Ramos (cell line): Measurements from ENCODE around the gene MAP4.
"Not testable (repeated sequence)": the region's sequence is repeated elsewhere in the genome, so short reads cannot be mapped to it uniquely, and the experiment has no call there.

Experiments
- in situ Hi-C: fragments of 300-500 bp; cut with MboI; formaldehyde crosslinking; loops from one replicate; pipeline ENCODE4 v1.14.3; 2022; ENCODE audit warnings: low sequenced_read_pairs; ENCODE audit not compliant: unreplicated experiment

The MAP4 gene, protein sequence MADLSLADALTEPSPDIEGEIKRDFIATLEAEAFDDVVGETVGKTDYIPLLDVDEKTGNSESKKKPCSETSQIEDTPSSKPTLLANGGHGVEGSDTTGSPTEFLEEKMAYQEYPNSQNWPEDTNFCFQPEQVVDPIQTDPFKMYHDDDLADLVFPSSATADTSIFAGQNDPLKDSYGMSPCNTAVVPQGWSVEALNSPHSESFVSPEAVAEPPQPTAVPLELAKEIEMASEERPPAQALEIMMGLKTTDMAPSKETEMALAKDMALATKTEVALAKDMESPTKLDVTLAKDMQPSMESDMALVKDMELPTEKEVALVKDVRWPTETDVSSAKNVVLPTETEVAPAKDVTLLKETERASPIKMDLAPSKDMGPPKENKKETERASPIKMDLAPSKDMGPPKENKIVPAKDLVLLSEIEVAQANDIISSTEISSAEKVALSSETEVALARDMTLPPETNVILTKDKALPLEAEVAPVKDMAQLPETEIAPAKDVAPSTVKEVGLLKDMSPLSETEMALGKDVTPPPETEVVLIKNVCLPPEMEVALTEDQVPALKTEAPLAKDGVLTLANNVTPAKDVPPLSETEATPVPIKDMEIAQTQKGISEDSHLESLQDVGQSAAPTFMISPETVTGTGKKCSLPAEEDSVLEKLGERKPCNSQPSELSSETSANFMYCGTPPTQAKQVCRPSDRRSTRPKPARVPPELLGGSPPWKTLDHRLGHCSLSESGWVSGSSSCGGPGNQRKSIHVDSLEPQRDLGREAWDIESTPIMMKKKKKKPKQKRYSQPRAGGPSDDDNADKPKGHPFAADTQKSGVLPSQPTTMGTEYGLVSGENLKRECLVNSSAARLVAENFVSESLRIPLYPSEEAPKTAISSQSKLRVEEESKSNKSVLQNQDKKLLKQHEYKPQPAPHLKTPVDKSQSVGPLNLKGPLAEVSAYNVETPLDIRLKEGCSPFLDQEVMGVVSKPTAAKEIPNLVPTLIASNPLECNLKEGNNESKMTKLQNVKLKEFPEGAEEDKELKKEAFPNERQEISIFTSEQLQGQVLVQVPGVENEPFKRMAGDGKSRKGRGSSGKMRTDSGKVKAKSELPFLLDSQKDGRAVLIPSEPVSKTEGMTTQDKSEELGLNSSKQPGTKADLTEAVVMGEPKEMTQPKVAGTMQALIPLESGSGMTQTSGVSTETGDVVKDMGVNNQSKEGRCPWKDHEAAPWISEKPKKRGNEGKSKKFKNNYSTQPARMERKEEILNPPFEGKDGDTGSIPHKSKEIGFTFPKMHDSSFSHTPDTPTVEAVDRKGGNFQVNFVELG (N-terminal part only)

DNA sequence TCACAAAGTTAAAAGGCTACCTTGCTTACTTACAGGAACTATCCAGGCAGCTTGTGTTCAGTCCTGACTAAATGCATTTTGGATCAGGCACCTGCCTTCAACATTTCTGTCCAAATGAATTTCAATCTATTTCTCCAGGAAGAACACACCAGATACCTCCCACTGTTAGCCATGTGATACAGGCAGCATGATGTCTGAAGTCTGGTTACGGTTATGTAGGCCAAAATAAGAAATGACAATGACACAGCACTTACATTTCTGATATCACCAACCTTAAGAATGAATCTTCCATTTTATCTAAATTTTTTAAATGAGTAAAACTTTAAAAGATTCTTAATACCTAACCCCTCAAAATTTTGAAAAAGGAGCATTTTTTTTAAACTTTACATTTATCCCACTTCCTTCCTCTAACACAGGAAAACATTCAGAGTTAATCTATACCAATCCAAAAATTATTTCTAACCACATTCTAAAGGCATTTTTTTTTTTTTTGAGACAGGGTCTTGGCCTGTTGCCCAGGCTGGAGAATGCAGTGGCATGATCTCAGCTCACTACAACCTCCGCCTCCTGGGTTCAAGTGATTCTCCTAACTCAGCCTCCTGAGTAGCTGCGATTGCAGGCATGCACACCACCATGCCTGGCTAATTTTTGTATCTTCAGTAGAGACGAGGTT lies at the start of gene MAP4:
TSS of gene MAP4 (minus strand) at position 116 of the 673 bp plus-strand sequence. CDS start 17,556 bp downstream, outside the sequence.
- in situ Hi-C loops: no loop called here

DNA sequence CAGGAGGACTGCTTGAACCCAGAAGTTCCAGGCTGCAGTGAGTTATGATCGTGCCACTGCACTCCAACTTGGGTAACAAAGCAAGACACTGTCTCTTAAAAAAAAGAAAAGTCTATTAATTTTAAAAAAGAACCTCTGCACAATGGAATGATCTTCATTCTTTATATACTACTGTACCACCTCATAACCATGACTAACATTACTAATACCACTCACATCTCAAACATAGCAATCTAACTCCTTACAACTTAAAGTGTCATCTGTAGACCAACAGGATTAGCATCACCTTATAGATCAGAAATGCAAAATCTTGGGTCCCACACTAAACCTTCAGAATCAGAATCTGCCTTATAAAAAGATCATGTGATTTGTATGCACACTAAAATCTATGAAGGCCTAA lies 48.8 kb upstream of the MAP4 start:
- in situ Hi-C loops: no loop called here

DNA sequence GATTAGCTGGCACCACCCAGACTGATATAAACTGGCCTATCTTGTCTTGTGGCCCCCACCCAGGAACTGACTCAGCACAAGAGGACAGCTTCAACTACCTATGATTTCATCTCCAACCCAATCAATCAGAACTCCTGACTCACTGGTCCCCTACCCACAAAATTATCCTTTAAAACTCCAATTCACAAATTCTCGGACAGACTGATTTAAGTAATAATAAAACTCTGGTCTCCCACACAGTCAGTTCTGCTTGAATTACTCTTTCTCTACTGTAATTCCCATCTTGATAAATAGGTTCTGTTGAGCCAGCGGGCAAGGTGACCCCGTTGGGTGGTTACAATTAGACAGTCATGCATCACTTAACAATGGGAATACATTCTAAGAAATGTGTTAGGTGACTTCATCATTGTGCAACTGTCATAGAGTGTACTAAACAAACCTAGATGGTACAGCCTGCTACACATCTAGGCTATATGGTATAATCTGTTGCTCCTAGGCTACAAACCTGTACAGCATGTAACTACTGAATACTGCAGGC lies 48.1 kb upstream of the MAP4 start:
- in situ Hi-C loops: no loop called here

DNA sequence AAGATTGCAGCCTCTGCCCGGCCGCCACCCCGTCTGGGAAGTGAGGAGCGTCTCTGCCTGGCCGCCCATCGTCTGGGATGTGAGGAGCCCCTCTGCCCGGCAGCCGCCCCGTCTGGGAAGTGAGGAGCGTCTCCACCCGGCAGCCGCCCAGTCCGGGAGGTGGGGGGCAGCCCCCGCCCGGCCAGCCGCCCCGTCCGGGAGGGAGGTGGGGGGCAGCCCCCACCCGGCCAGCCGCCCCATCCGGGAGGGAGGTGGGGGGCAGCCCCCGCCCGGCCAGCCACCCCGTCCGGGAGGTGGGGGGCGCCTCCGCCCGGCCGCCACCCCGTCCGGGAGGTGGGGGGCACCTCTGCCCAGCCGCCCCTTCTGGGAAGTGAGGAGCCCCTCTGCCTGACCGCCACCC lies 45.4 kb upstream of the MAP4 start:
- in situ Hi-C loops: not testable (repeated sequence)

DNA sequence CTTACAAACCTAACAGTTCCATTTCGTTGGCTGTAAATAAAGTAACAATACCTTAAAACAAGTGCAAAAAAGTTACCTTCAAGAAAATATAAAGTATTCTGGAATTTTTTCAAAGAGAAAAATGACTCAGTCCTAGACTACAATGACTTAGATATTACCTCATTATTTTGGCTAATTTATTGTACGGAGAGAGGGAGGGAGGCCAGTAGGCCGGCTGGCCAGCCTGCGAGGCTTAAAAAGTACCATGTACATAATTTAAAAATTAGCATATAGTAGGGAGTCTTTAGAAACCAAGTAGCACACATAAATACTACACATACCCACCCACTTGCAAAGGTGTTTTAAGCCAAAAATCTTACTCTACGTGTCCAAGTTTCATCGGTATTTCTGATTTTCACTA lies 41.9 kb upstream of the MAP4 start:
- in situ Hi-C loops: no loop called here

DNA sequence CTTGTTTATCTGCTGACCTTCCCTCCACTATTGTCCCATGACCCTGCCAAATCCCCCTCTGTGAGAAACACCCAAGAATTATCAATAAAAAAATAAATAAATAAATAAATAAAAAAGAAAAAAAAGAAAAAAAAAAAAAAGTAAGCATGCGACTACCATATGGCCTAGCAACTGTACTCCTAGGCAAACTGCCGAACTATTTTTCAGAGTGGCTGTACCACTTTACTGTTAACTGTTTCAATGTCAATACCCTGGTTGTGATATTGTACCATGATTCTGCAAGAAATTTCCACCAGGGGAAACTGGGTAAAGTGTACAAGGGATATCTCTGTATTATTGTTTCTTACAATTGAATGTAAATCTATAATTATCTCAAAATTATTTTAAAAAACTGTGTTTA lies 41.3 kb upstream of the MAP4 start:
- in situ Hi-C loops: no loop called here

DNA sequence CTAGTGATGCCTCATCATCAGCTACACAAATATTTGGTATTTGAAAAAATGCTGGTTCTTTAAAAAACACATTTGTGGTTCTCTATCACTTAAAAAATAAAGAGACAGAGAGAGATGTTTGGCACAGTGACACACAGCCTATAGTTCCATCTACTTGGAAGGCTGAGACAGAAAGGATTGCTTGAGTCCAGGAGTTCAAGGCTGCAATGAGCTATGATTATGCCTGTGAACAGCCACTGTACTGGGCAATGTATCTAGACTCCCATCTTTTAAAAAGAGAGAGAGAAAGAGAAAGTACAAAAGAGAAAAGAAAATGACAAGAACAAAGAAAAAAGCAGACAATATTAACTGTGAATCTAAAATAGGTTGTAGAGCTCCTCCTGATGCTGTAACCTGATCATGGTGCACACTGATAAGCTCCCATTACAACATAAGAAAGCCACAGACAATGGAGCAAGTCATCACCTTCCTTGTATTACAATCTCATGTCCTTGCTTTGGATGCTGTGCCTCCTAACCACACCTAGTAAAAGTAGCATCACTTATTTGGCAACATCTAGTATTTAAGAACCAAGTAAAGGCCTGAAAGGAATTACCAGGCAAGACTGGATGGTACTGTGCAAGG lies 31.7 kb upstream of the MAP4 start:
- in situ Hi-C loops: no loop called here

DNA sequence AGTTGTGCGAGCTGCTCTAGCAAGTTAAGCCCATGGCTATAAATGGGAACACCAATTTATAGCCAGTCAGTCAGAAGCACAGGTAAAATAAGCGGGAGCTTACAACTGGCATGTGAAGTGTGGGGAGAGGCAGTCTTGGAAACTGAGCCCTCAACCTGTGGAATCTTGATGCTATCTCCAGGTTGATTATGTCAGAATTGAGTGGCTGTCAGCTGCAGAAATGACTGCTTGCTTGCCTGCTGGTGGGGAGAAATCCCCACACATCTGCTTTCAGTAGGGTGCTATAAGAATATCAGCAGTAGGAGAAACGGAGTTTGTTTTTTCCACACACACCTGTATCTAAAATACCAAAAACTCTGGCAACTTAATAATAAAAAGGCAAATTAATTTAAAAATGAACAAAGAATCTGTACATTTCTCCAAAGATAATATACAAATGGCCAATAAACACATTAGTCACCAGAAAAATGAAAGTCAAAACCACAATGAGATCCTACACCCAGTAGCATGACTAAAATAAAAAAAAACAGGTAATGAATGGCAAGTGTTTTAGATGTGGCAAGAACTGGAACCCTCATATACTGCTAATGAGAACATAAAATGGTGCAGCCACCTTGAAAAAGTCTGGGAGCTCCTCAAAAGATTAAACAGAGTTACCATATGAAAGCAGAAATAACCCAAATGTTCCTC lies 26.0 kb upstream of the MAP4 start:
- in situ Hi-C loops: no loop called here

DNA sequence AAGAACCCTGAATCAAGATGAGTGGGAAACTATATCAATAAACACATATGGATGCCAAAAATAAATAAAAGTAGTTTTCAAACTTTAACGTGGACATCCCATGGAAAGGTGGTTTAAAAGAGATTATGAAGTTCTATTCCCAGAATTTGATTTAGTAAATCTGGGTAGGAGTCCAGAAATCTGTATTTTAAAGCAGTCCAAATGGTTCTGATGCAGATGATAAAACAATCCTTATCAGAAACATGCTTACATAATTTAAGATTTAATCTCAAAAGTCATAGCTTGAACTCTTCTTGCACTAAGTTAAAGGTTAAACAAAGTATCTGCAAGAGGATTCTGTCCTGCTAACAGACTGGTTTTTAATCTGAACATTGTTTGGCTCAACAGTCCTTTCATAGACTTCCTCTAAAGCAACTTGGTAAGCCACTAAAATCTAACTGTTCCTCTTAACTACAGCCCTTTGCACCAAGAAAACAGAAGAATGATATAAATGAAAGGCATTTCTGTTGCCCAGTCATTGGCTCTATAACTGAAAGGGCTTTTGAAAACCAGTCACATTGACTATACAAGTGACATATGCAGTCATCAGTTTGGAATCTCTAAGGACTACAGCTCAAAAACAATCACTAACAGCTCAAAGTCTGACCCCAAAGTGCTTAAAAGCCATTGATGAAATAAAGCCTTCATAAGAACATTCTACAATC lies 23.4 kb upstream of the MAP4 start:
- in situ Hi-C loops: no loop called here

DNA sequence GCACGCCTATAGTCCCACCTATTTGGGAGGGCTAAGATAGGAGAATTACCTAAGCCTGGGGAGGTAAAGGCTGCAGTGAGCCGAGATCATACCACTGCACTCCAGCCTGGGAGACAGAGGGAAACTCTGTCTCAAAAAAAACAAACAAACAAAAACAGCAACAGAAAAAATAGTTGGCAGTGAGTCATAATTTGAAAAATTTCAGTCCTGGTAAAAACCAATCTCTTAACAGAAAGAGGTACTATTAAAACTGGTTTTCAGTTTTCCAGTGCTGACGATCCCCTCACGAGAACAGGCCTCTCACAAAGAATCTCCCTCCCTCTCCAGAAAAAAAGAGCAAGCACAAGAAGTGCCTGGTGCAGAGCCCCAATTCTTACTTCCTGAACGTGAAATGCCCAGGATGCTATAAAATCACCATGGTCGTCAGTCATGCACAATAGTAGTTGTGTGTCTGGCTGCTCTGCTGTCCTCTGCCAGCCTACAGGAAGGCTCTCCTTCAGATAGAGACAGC lies 22.8 kb upstream of the MAP4 start:
- in situ Hi-C loops: no loop called here

DNA sequence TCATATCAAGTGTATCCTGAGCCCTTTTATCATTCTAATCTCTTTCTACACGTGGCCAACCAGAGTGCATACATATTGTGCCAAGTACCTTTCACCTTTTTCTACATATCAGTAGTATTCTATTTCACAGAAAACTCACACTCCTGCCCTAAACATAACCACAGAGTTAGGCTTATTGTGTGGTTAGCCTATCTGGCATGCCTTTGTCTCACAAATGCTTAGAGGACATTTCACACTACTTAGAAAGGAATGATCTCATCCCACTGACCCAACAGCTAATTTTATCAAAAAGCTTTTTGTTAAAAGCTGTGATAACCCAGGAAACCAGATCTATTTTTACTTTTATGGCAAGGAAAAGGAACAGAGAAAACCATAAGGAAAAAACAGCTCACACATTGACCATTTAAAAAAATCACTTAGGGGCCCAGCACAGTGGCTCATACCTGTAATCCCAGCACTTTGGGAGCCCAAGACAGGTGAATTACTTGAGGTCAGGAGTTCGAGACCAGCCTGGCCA lies 17.8 kb upstream of the MAP4 start:
- in situ Hi-C loops: no loop called here

DNA sequence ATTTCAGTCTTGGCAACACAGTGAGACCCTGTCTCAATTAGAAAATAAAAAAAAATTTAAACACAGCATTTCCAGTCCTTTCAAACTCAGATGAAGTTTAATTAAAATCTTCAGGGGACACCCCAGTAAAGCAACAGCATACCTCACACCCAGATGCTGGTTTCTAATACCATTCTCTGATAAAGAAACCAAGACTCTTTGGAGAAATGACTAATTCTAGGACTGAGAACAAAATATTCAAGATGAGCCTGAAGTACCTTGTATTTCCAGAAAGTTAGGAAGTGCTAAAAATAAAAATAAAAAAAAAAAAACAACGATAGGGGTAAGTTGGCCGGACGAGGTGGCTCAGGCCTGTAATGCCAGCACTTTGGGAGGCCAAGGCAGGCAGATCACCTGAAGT lies 14.0 kb upstream of the MAP4 start:
- in situ Hi-C loops: no loop called here

DNA sequence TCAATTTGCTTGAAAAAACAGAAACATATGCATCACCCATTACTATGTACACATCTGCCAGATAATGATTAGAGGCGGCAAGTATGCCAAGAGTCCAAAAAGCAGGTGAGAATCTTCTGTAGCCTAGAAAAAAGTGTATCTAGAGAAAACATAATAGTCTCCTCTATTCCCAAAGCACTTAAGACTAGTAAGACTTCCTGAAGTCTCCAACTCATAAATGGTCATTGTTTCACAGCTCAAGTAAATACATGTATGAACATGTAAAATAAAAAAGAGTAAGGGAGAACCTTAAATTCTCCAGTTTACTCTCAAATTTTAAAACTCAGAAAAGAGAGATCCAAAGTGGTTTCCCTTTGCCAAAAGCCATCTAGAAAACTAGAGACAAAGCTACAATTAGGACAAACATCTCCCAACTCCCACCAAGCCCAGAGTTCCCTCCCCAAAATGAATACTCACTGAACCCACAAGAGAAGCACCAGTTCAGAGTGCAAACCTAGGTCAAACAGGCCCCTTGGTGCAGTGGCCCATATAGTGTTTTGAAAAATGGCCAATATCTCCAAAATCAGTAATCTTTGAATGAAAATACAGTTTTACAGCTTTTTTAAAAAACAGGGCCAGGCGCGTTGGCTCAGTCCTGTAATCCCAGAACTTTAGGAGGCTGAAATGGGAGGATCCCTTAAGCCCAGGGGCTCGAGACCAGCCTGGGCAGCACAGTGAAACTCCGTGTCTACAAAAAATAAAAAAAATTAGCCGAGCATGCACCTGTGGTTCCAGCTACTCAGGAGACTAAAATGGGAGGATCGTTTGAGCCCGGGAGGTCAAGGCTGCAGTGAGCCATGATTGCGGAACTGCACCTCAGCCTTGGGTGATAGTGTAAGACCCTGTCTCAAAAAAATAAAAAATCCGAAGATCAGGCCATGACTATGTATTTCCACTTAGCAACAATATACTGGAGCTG lies 11.0 kb upstream of the MAP4 start:
- in situ Hi-C loops: no loop called here

DNA sequence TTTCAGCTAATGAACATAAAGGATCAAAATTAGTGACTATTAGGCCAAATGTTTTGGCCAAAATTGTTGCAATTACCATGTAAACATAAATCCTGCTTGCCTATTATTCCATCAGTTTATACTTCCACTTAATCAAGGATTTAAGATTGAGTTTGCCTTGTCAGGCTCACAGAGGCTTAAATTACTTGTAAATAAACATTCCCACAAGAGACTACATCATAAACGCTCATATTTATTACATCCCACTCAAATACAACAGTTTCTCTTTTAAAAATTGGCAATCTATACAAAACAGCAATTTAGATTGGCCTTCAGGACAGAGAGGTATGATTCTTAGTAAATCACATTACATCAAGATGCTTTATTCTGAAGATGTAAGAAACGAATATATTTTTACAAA lies 9.9 kb upstream of the MAP4 start:
- in situ Hi-C loops: no loop called here

DNA sequence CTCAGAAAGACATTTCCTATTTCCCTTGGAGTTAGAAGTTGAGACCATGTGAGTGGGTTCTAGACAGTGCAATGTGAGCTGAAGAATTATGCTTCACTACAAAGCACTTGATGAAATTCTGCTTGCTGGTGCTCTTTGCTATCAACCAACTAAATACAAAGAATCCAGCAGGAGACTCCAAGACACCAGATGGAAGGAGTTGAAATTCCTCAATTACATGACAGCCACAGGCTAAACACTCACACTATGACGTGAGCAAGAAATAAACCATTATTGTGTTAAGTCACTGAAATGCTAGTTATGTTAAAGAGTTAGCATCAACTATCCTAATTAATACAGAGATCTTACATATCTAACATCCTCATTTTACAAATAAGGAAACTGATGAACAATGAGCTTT lies 8.2 kb upstream of the MAP4 start:
- in situ Hi-C loops: no loop called here

DNA sequence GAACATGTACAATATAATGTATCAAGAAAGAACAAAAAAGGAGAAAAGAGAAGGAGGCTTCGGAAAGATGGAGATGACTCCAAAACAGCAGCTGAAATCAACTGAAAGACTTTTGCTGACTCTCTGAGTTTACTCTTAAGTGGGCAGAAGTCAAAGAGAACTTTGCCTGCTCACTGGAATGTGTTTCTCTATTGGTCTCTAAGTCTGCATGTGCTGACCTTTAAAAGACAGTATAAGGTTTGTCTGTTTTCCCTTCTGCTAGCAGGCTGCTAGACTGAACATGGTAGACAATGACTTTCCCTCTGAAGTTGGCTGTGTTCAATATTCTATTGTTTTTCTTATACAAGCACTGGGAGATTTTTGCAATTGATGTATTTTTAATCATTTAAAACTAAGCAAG lies 7.2 kb upstream of the MAP4 start:
- in situ Hi-C loops: no loop called here

DNA sequence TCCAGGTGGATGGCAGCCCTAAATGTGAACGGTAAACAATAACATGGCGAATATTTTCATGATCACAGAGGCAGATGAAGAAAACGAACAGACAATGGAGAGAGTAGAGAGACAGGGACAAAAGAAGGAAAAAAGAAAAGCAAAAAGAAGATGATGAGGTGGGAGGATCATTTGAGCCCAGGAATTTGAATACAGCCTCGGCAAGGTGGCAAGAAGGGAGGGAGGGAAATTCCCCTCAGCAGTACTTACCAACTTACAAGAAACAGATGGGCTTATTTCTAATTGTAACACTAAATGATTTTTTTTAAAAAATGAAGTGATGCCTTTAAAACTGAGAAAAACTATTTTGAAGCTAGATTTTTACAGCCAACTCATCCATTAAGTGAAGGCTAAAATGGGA lies 6.0 kb upstream of the MAP4 start:
- in situ Hi-C loops: no loop called here
